OCI-LY1 (cell line): Measurements from ENCODE around the gene FAT1.

Experiments used
- CTCF ChIP-seq: fragments of 200-600 bp; sonication (generic), shearing (Covaris generic); IDR thresholded peaks from 2 replicates; pipeline ENCODE4 v1.5.1; 2017; ENCODE audit warnings: mild to moderate bottlenecking, antibody characterized with exemption, low read length, moderate library complexity, mixed read lengths
- EZH2 ChIP-seq: fragments of 200-600 bp; sonication (generic), shearing (Covaris generic); IDR thresholded peaks from 2 replicates; pipeline ENCODE4 v1.8.0; 2017; ENCODE audit warnings: borderline replicate concordance, mixed run types, mild to moderate bottlenecking, antibody characterized with exemption, low read length, moderate library complexity, mixed read lengths

DNA sequence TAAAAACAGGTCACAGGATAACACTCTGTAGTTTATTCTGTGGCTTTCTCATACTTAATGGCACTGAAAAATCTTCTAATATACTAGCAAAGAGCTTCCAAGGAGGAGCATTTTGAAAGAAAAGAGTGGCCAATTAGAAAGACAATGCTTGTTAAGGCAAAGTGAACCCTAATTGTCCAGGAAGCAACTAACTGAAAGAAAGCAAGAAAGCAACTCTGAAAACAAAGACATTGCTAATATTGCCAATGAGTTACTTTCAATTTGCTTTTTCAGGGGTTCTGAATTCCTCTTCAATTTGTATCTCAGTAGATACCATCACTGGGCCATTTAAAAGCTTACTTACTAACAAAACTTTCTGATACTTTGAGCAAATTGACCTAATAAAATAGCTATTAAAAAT, 89.8 kb downstream of the FAT1 start:
- TF ChIP-seq CTCF (no peak), EZH2 (no peak)
